IPS-11a (cell line): ENCODE data around the gene SCN5A.

ENCODE experiments used
- H3K4me3 ChIP-seq: one replicate; pipeline ENCODE4 v1.5.1; 2013; ENCODE audit warnings: low read depth, low read length, control low read depth

The SCN5A gene

DNA sequence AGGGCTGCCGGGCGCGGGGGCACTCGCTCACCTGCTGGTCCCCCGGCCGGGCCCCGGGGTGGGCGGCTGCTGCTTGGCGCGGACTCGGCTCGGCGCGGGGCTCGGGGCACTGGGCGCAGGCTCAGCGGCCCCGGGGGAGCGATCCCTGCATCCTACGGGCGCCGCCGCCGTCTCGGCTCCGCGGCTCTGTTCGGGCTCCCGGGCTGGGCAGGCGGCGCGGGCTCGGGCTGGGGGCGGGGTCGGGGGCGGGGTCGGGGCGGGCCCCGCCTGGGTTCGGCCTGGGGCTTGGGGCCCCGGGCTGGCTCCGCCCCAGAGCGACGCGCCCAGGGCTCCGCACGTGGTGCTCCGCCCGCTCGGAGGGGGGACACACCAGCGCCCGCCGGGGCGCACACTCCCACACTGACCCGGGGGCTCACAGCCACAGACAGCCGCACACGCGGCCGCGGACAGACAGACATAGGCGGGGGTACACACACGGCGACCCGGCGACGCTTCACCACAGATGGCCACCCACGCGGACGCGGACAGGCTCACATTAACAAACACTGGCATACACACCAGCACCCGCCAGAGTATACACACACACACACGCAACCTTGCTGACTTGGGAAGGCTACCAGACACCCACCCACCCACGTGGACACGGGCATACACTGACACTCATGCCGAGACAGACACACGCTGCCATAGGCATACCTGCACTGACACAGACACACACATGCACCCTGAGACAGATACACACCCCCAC is at the start of gene SCN5A:
TSS of gene SCN5A (minus strand) at position 188 of the 748 bp plus-strand sequence. CDS start 16,380 bp downstream, outside the sequence.
- peak within 1 kb of the TSS; percentile 62 for H3K4me3 ChIP-seq

DNA sequence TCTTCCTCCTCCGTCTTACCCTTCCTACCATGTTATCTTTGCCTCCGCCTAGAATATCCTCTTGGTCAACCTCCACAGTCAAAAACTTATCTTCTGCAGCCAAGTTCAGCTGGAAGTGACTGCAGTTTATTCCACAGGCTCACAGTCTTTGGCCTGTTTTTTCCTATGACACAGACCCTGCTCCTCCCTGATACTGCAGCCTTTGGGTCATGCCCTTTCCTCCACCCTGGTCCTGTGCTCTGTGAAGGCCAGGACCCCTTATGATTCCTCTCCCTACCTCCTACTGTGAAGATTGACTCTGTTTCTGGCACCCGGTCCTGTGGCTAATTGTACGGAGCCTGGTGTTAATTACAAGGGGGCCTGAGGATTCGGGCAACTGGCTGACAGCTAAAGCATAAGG is 49.3 kb upstream of the SCN5A start:
- no peak overlapping the region for H3K4me3 ChIP-seq

DNA sequence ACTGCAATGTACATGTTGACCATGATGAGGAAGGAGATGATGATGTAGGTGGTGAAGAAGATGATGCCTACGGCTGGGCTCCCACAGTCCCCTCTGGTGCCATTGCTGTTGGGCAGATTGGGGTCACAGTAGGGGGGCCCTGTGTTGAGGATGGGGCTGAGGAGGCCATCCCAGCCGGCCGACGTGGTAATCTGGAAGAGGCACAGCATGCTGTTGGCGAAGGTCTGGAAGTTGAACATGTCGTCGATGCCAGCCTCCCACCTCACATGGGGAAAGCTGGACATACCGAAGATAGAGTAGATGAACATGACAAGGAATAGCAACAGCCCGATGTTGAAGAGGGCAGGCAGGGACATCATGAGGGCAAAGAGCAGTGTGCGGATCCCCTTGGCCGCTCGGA is 48.6 kb upstream of the SCN5A start:
- H3K4me3 ChIP-seq = no peak overlapping the region

- no peak overlapping the region for H3K4me3 ChIP-seq
Measured at GRCh38 chr3:38696034-38696433, 46.5 kb upstream of the SCN5A start.

- no peak overlapping the region for H3K4me3 ChIP-seq
Measured at GRCh38 chr3:38690185-38690584, 40.7 kb upstream of the SCN5A start.

- H3K4me3 ChIP-seq = no peak overlapping the region
Measured at GRCh38 chr3:38689774-38690173, 40.3 kb upstream of the SCN5A start.

GRCh38 chr3:38689346-38689745 is 39.9 kb upstream of the SCN5A start:
- no peak overlapping the region for H3K4me3 ChIP-seq

DNA sequence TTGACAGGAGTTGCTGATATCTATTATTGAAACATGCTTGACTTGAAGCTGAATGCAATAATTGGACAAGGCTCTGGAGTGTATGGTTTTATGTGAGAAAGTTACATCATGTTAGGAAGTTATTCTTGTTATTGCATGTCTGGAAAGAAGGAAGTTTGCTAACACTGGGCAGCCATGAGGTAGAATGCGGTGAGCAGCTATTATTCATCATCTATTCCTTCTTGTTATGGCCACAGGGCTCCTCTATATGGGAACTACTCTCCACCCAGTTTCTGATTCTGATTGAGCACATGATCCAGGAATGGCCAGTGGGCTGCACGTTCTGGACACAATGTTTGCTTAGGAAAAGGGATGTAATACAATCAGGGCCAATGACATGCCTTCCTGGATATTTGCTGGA is 37.8 kb upstream of the SCN5A start:
- H3K4me3 ChIP-seq = no peak overlapping the region

DNA sequence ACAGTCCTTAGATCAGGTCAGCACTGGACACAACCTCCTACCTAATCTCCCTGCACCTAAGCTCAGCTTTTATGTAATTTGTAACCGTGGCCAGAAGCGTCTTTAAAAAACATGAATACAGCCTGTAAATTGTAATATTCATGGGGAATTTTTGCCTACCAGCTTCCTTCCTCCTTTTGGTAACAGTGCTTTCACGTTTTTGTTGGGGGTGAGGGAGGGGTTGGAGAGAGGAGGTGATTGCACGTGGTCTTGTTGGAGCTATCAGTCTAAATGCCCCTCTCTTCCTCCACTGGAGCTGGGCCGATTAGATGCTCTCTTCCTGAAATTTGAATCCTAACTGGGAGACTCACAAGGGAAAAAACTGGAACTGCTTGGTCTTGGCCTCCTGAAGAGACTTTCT is 35.1 kb upstream of the SCN5A start:
- no peak overlapping the region for H3K4me3 ChIP-seq

DNA sequence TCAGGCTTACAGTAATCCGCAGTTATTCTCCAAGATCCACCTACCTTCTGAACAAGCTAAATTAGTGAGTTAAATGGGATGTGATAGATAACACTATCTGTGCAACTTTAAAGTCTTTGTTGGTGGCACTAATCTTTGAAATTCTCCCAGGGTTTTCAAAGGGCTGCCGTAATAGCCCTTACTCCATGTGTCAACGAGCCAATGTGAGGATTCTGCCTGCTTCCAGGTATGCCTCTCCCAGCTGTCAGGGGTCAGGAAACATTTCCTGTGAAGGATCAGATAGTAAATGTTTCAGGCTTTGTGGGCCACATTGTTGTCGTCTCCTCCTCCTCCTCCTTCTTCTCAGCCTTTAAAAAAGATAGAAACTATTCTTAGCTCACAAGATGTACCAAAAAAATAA is 20.2 kb upstream of the SCN5A start:
- H3K4me3 ChIP-seq = no peak overlapping the region

GRCh38 chr3:38662544-38662943 is 13.1 kb upstream of the SCN5A start:
- no peak overlapping the region for H3K4me3 ChIP-seq

- no peak overlapping the region for H3K4me3 ChIP-seq
Measured at GRCh38 chr3:38658841-38659240, 9.4 kb upstream of the SCN5A start.

- no peak overlapping the region for H3K4me3 ChIP-seq
Measured at GRCh38 chr3:38657369-38657768, 7.9 kb upstream of the SCN5A start.

DNA sequence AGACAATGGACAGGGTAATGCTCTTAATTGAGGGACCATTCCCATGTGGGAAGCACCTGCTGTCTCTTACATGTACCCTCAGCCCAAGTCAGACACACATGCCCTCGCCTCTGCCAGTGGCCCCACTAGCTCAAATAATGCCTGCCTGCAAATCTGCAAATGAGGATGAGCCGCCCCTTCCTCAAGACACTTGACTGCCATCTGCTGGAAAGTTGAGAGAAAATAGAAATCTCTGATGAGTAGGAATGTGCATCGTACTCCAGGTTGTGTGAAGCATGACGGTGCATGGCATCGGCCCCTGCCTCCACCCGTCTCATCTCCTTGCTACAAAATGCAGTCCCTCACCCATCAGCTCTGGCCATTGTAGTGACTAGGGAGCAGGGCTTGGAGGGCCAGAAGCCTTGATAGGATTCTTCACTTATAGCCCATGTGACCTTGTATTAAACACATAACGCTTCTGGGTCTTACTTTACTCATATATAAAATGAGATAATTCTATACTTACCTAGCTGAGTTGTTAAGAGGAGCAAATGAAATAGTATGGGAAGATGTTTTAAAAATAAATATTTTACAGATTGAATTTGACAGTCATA is 6.3 kb upstream of the SCN5A start:
- H3K4me3 ChIP-seq = no peak overlapping the region

- H3K4me3 ChIP-seq = no peak overlapping the region
Measured at GRCh38 chr3:38653685-38654537, 4.4 kb upstream of the SCN5A start.

- H3K4me3 ChIP-seq = no peak overlapping the region
Measured at GRCh38 chr3:38652934-38653333, 3.4 kb upstream of the SCN5A start.

DNA sequence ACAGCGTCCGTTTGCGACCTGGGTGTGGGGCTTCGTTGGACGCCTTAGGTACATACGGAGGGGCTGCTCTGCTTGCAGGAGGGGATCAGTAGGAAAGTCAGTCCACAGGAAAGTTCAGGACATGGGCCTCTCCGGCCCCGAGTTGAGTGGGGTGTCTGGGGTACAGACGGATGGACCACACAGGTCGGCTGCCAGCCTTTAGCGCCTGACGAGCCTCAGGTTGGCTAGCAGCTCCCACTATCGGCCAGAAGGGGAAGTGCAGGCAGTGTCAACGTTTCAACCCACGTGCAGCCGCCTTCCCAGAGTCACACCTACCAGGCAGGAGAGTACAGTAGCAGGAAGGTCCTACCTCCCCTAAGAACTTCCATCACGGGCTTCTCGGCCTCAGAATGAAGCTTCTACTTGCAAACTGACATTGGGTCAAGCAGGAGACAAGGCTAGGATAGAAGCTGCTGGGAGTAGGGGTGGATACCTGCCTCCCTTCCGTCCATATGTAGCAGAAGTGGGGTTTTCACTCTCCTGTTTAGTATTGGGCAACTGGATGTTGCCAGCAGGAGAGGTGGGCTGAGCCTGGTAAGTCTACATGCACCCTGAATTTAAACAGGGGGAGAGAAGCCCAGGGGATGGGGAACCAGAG is 1.8 kb upstream of the SCN5A start:
- peak overlapping the region; percentile 30 for H3K4me3 ChIP-seq

GRCh38 chr3:38650248-38650951 is 913 bp upstream of the SCN5A start:
- no peak overlapping the region for H3K4me3 ChIP-seq

- H3K4me3 ChIP-seq = peak overlapping the region; percentile 62
Measured at GRCh38 chr3:38648659-38649499, 608 bp downstream of the SCN5A start.
